Measurements from ENCODE around the gene C11orf21.

DNA sequence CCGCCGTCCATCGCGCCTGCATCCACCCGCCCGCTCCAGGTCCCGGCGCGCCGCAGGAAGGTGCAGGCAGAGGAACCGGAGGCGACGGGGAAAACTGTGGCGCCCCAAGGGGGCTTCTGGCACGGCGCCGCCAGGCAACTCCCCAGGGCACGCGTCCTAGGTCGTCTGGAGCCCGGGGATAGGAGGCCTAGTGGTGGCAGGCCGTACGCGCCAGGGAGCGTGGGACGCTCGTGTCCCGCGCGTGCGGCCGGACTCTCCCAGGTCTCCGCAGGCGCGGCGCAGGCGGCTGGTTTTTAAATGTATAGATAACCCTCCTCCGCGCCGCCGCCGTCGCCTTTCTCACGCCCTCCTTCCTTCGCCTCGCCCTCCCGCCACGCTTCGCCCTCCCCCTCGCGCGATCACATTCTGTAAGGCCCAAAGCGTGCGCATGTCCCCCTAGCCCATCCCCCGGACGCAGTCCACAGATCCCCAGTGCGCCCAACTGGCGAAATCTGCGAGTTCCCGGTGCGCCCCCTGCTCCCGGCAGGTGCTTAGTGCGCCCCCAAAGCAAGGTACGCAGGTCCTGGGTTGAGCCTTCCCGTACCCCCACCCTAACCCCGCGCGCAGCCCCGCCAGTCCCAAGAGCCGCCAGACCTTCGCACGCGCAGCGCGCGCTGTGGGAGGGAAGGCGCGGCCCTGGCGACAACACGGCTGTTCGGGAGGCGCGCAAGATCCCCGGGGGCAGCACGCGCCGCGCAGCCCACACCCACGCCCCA, 31.2 kb downstream of the C11orf21 start, which contains the start of gene ASCL2:
- TF ChIP-seq, protein P1, sequence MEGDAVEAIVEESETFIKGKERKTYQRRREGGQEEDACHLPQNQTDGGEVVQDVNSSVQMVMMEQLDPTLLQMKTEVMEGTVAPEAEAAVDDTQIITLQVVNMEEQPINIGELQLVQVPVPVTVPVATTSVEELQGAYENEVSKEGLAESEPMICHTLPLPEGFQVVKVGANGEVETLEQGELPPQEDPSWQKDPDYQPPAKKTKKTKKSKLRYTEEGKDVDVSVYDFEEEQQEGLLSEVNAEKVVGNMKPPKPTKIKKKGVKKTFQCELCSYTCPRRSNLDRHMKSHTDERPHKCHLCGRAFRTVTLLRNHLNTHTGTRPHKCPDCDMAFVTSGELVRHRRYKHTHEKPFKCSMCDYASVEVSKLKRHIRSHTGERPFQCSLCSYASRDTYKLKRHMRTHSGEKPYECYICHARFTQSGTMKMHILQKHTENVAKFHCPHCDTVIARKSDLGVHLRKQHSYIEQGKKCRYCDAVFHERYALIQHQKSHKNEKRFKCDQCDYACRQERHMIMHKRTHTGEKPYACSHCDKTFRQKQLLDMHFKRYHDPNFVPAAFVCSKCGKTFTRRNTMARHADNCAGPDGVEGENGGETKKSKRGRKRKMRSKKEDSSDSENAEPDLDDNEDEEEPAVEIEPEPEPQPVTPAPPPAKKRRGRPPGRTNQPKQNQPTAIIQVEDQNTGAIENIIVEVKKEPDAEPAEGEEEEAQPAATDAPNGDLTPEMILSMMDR (conservative IDR thresholded peaks at IDR 0.05; ENCODE audit: low read length), result no peak
- TF ChIP-seq EZH2phosphoT487 (IDR thresholded peaks at IDR 0.05; ENCODE audit: borderline replicate concordance), result no peak
